GM21526 (cell line): ENCODE results near the gene MAMSTR.

Source experiments
- ATAC-seq: cut with Tn5 transposase; IDR thresholded peaks from one replicate; pipeline ENCODE4 v1.9.1; 2021; ENCODE audit warnings: moderate library complexity; ENCODE audit not compliant: unreplicated experiment, low FRiP score

The MAMSTR gene

DNA sequence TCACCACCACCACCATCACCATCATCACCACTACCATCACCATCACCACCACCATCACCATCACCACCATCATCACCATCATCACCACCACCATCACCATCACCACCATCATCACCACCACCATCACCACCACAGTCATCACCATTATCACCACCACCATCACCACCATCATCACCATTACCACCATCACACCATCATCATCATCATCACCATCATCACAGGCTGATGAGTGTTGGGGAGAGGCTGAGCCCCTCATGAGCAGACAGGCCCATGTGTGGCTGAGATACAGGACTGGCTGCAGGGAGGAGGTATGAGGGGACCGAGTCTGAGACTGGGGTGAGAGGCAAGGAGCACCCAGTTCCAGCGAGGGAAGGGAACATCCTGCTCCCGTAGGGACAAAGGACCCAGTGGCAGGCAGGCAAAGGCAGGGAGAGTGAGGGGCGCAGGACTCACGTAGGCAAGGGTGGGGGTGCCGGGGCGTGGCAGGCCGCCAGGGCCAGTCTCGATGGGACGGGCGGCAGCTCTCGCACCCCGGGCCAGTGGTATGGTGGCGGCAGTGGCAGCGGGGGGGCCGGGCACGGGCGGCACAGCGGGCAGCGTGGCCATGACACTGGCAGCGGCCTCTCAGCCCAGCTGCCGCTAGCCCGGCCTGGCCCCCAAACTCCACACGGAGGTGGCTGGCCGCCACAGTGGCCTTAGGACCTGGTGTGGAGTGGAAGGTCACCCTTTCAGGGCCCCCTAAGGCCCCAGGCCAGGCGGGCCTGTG lies 49.4 kb downstream of the MAMSTR start:
- no peak for ATAC-seq

DNA sequence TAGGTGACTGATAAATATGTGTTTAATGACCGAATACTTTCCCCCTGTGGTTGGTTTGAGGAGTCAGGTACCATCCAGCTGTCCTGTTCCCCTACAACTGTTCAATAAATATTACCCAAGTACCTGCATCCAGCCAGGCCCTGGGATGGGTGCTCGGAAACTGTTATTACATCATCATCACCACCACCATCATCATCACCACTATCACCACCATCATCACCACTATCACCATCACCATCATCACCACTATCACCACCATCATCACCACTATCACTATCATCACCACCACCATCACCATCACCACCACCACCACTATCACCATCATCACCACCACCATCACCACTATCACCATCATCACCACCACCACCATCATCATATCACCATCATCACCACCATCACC lies 50.8 kb downstream of the MAMSTR start:
- ATAC-seq: no peak

DNA sequence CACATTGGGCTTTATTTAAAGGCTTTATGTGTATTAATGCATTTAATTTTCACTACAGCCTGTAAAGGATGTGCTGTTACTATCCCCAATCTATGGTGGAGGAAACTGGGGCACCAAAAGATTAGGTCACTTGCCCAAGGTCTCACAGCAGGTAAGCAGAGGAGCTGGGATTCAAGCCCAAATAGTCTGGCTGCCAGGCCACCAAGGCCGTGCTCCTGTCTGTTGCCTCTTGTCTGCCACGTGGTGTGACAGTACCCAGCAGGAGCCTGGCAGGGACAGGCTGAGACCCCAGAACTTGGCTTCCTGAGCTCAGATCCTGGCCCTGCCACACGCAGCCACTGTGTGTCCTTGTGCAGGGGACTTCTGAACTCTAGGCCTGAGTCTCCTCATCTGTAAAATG lies 51.2 kb downstream of the MAMSTR start:
- ATAC-seq: no peak

DNA sequence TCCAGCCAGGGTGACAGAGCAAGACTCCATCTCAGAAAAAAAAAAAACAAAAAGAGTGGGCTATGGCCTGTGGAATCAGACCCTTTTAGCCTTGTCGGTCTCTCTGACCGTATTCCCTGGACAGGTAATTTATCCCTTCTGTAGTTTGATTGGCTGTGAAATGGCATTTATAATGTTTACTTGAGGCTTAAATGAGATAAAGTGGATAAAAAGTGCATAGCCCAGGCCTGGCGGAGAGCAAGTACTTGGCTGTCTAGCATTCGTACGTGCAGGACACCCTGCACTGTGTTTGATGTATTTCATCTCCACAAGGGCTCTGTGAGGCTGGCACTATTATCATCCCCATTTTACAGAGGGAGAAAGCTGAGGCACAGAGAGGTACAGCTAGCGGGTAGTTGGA lies 53.7 kb downstream of the MAMSTR start:
- ATAC-seq: no peak

DNA sequence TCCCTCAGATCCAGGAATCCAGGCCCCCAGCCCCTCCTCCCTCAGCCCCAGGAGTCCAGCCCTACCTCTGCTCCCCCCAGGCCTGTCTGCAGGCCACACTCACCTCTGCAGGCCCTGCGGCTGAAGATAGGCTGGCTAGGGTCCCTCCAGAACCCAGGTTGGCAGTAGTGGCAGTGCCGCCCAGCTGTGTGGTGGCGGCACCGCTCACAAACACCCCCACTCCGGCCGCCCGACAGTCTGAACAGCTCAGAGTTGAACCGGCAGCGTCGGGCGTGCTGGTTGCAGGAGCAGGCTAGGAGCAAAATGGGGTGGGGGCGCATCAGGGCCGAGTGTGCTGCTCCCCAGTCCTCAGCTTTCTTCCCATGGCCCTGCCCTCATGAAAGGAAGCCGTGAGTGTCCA lies 55.0 kb downstream of the MAMSTR start:
- ATAC-seq: no peak

DNA sequence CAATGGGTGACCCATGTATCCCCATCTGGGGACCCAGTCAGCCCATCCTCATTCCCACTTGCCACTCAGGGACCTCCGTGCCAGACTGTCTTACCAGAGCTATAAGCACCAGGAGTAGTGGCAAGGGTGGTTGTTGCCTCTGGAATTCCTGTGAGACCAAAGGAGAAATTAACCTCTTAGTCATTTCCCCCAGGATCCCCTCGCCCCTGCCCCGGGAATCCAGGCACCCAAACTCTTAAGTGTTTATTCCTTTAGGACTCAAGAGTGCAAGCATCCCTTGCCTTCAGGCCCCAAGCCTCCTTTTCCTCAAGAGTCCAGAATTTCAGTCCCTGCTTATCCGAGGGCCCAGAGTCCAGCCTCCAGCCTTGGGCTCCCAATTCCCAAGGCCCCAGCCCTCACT lies 55.9 kb downstream of the MAMSTR start:
- no peak for ATAC-seq
